Heart left ventricle (tissue), 16 donors: ENCODE results near the gene SLC6A11. TPM values are rescaled to one million over a fixed set of nuclear protein-coding genes. Genes with fewer than 3 reads are reported as not detected.
A peak's percentile ranks its signal among the peaks of the same experiment; 100 is the strongest.

Experiments
- ATAC-seq, 4 donors: fragments of 200-7000 bp; cut with Tn5 transposase; one replicate each; pipeline ENCODE4 v1.9.1; 2020 to 2022; ENCODE audit warnings: moderate library complexity in 4 of 4, mild to moderate bottlenecking in 3 of 4, moderate number of reproducible peaks in 1 of 4
- DNase-seq, 5 donors: peaks; one replicate each; pipeline ENCODE4 v3.0.0-alpha.2; 2020
- H3K27ac ChIP-seq, 12 donors: fragments of 200-600 bp; sonication (generic) in 4 of 12; one replicate each; pipeline versions ENCODE4 v1.5.0 to v1.8.0; 2016 to 2022; ENCODE audit warnings: mild to moderate bottlenecking in 2 of 12
- H3K27me3 ChIP-seq, 9 donors: fragments of 200-600 bp; sonication (generic) in 2 of 9; one replicate each; pipeline versions ENCODE4 v1.5.1 to v1.8.0; 2016 to 2022; ENCODE audit warnings: mild to moderate bottlenecking in 3 of 9
- H3K36me3 ChIP-seq, 9 donors: fragments of 200-600 bp; sonication (generic) in 2 of 9; one replicate each; pipeline versions ENCODE4 v1.5.0 to v1.8.0; 2018 to 2022; ENCODE audit warnings: mild to moderate bottlenecking in 2 of 9
- H3K4me1 ChIP-seq, 12 donors: fragments of 200-600 bp; sonication (generic) in 4 of 12; one replicate each; pipeline versions ENCODE4 v1.5.0 to v1.8.0; 2016 to 2022; ENCODE audit warnings: mild to moderate bottlenecking in 3 of 12
- H3K4me3 ChIP-seq, 12 donors: fragments of 200-600 bp; sonication (generic) in 4 of 12; one replicate each; pipeline versions ENCODE4 v1.5.0 to v1.8.0; 2017 to 2022; ENCODE audit warnings: mild to moderate bottlenecking in 9 of 12, moderate library complexity in 4 of 12
- H3K9me3 ChIP-seq, 12 donors: fragments of 200-600 bp; sonication (generic) in 4 of 12; one replicate each; pipeline versions ENCODE4 v1.5.0 to v1.8.0; 2016 to 2022; ENCODE audit warnings: mild to moderate bottlenecking in 1 of 12
- CTCF ChIP-seq, 12 donors: fragments of 200-600 bp; sonication (generic) in 4 of 12; IDR thresholded peaks; one replicate each; pipeline versions ENCODE4 v1.5.0 to v1.8.0; 2018 to 2022; ENCODE audit warnings: antibody characterized with exemption in 12 of 12, mild to moderate bottlenecking in 5 of 12
- POLR2A ChIP-seq, 2 donors: fragments of 450-650 bp; IDR thresholded peaks; one replicate each; pipeline ENCODE4 v1.6.1; 2017; ENCODE audit warnings: antibody characterized with exemption in 2 of 2, mild to moderate bottlenecking in 2 of 2, moderate library complexity in 2 of 2
- WGBS, 4 donors: extraction: QIAGEN DNeasy Blood & Tissue Kit in 2 of 4; methylation state at CpG; one replicate each; pipeline versions ENCODE4 v1.1.5 to v1.1.7; 2013 to 2018; 5-methylcytosine and 5-hydroxymethylcytosine counted together
- intact Hi-C, 10 donors: fragments of 100-400 bp; cut with DNase I; formaldehyde crosslinking; loops; one replicate each; pipeline versions ENCODE4 v1.11.1 to v1.14.2; 2022
- polyA plus RNA-seq, 2 donors: library from polyadenylated mRNA; stranded (reverse); fragments of 200-250 nt; gene quantifications; one replicate each; pipeline ENCODE4 v1.2.3, GENCODE V29; 2013
- total RNA-seq, 9 donors: library from RNA; depleted of rRNA in 2 of 9; stranded (reverse); fragments of >200 nt in 2 of 9; fragmentation: NEBNext Ultra II Directional in 3 of 9; extraction: Animal tissue kit (Norgen Biotek cat#: 25700) in 3 of 9; gene quantifications; one replicate each; pipeline versions ENCODE4 v1.1.0 to v1.2.4, GENCODE V29; 2016 to 2023
- donor health status: ischemic (EF 13 %, LVEDD 7.1; RV severe dilation, severe dysfunction).
- donor health status: healthy with polysubstance abuse.
- donor health status: DM: no; HTN: yes; CAD: no.
- donor health status: DM: no; HTN: no; CAD: no.
- donor health status: ischemic (EF 25% LVEDD 6.9; RV normal size, moderate dysfunction).
- donor health status: ischemic (EF 25% LVEDD 5.7; RV mildly dilated, moderate dysfunction).
- donor health status: healthy.
- donor health status: DM: yes; HTN: yes; CAD: no.
- donor health status: ischemic (EF 35%, LVEDD 5.7; RV mildly dilated, moderate dysfunction).
- donor health status: nonischemic (EF 11% LVEDD 7.7; RV severe dilation, severe dysfunction).
- donor health status: DM: yes; HTN: yes; CAD: no.
- donor health status: PGD.
- donor health status: ischemic (EF 29% LVEDD 5.4; RV normal size, mild dysfunction).
- donor health status: nonischemic (EF 23%, LVEDD 6.1; RV moderate dilation, normal function).

SLC6A11 gene
- total and polyA plus RNA-seq, 11 donors: not detected

- DNase-seq: no peak
- intact Hi-C loops: loop anchor here in 2 of 10 donors (5.0 to 10.0 kb wide), 2 partner anchors 36 to 202 kb away; partner anchors contain the start of gene SLC6A1 (in 1 of the 2)
- no peaks in the 10 kb centered on the region for H3K9me3 ChIP-seq
- H3K36me3 ChIP-seq: no peaks in the 10 kb centered on the region
- peaks cover 0 to 11% (median 0%) of the 10 kb centered on the region in 9 donors for H3K27me3 ChIP-seq
- WGBS, 4 donors: 59 to 72% (median 67%) methylated on average over 4 of the region's 4 CpGs
- peak overlapping the region in 7 of 12 donors; percentile 23 to 90 (median 66) for H3K27ac ChIP-seq
- no peak overlapping the region for H3K4me3 ChIP-seq
- peaks cover 0 to 37% (median 22%) of the 10 kb centered on the region in 12 donors for H3K4me1 ChIP-seq
- peak in 3 of 4 donors; percentile 10 to 12 (median 12) for ATAC-seq
- TF ChIP-seq CTCF (IDR thresholded peaks at IDR 0.05): no peak
- no peak for TF ChIP-seq POLR2A (IDR thresholded peaks at IDR 0.05)
Measured at GRCh38 chr3:10956531-10956930, 140.5 kb downstream of the SLC6A11 start.

- H3K27ac ChIP-seq: peak overlapping the region in 6 of 12 donors; percentile 42 to 90 (median 71)
- DNase-seq: peak in 4 of 5 donors; percentile 31 to 78 (median 44)
- peaks cover 0 to 37% (median 22%) of the 10 kb centered on the region in 12 donors for H3K4me1 ChIP-seq
- H3K27me3 ChIP-seq: peaks cover 0 to 9% (median 0%) of the 10 kb centered on the region in 9 donors
- H3K9me3 ChIP-seq: no peaks in the 10 kb centered on the region
- 17 to 39% (median 27%) methylated on average over 6 of the region's 6 CpGs for WGBS, 4 donors
- peak in 3 of 4 donors; percentile 17 to 48 (median 35) for ATAC-seq
- H3K4me3 ChIP-seq: no peak overlapping the region
- TF ChIP-seq CTCF (IDR thresholded peaks at IDR 0.05) (no peak), POLR2A (IDR thresholded peaks at IDR 0.05) (no peak)
- H3K36me3 ChIP-seq: no peaks in the 10 kb centered on the region
- intact Hi-C loops: loop anchor here in 2 of 10 donors (5.0 to 10.0 kb wide), 2 partner anchors 35 to 202 kb away; partner anchors contain the start of gene SLC6A1 (in 1 of the 2)
Measured at GRCh38 chr3:10956986-10957385, 141.0 kb downstream of the SLC6A11 start.

- TF ChIP-seq POLR2A (IDR thresholded peaks at IDR 0.05): no peak
- TF ChIP-seq CTCF (IDR thresholded peaks at IDR 0.05): no peak
- peaks cover 0 to 5% (median 0%) of the 10 kb centered on the region in 9 donors for H3K27me3 ChIP-seq
- WGBS, 4 donors: 38 to 59% (median 52%) methylated on average over 16 to 17 of the region's 17 CpGs
- DNase-seq (peak in 4 of 5 donors; percentile 42 to 91 (median 64)), ATAC-seq (peak; percentile 6 to 71 (median 66))
- peaks cover 0 to 37% (median 22%) of the 10 kb centered on the region in 12 donors for H3K4me1 ChIP-seq
- no peaks in the 10 kb centered on the region for H3K9me3 ChIP-seq
- no peak overlapping the region for H3K4me3 ChIP-seq
- no peaks in the 10 kb centered on the region for H3K36me3 ChIP-seq
- peak overlapping the region in 1 of 12 donors; percentile 9 for H3K27ac ChIP-seq
- intact Hi-C loops: loop anchor here in 2 of 10 donors (5.0 to 10.0 kb wide), 2 partner anchors 34 to 203 kb away; partner anchors contain the start of gene SLC6A1 (in 1 of the 2)
Measured at GRCh38 chr3:10957976-10958749, 142.1 kb downstream of the SLC6A11 start.

GRCh38 chr3:10960255-10960654 lies 144.2 kb downstream of the SLC6A11 start:
- DNase-seq: no peak
- intact Hi-C loops: no loop called here
- H3K27ac ChIP-seq: no peak overlapping the region
- TF ChIP-seq POLR2A (IDR thresholded peaks at IDR 0.05): no peak
- TF ChIP-seq CTCF (IDR thresholded peaks at IDR 0.05): no peak
- H3K9me3 ChIP-seq: no peaks in the 10 kb centered on the region
- peaks cover 0 to 36% (median 20%) of the 10 kb centered on the region in 12 donors for H3K4me1 ChIP-seq
- ATAC-seq: no peak
- peaks cover 0 to 9% (median 0%) of the 10 kb centered on the region in 9 donors for H3K27me3 ChIP-seq
- WGBS, 4 donors: 82 to 92% (median 89%) methylated on average over 6 of the region's 6 CpGs
- H3K36me3 ChIP-seq: no peaks in the 10 kb centered on the region
- no peak overlapping the region for H3K4me3 ChIP-seq
